ENCODE results near the gene CNTNAP4.

Gene CNTNAP4

DNA sequence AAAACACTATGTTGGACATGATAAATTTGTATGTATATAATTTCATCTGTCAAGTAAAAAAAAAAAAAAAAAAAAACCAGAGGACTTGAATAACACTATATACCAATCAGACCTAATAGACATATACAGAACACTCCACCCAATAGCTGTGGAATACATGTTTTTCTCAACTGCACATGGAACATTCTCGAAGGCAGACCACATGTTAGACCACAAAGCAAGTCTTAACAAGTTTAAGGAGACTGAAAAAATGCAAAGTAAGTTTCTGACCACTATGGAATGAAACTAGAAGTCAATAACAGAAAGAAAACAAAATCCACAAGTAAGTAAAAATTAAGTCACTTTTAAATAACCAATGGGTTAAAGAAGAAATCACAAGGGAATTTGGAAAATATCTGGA, 8.4 kb upstream of the CNTNAP4 start:
- Histone ChIP-seq H3K9me2 (replicated peaks; ENCODE audit: control insufficient read depth, low read length) (no peaks in the 10 kb centered on the region), H3K27ac (ENCODE audit: low read depth, low read length) (no peak overlapping the region), H3K9me3 (ENCODE audit: control insufficient read depth, insufficient read depth, low read length) (peaks cover 3% of the 10 kb centered on the region; the same call in 1 of the 2 replicates), H3K4me2 (ENCODE audit: low read length) (no peak overlapping the region), H3K36me3 (ENCODE audit: control insufficient read depth, low read length) (no peaks in the 10 kb centered on the region), H3K79me2 (ENCODE audit: control insufficient read depth, low read length) (no peaks in the 10 kb centered on the region), H3K4me1 (ENCODE audit: control insufficient read depth, low read length) (0 out of 2 replicates have a peak, but pooled peaks cover 5% of the 10 kb centered on the region), H3K4me3 (ENCODE audit: low read length) (no peak overlapping the region), H3F3A (ENCODE audit: control insufficient read depth, insufficient read depth) (no peaks in the 10 kb centered on the region), H4K20me1 (ENCODE audit: control insufficient read depth, insufficient read depth, low read depth, low read length) (no peaks in the 10 kb centered on the region), H3K27me3 (ENCODE audit: control insufficient read depth, low read length) (no peaks in the 10 kb centered on the region)
- TF ChIP-seq EZH2phosphoT487 (IDR thresholded peaks at IDR 0.05; ENCODE audit: borderline replicate concordance, low read length) (no peak), CTCF (IDR thresholded peaks at IDR 0.05; ENCODE audit: low read depth, low read length, poor library complexity, severe bottlenecking) (no peak)

- Histone ChIP-seq H3K9me2 (replicated peaks; ENCODE audit: control insufficient read depth, low read length) (no peaks in the 10 kb centered on the region), H3K4me3 (ENCODE audit: low read length) (no peak overlapping the region), H3K27me3 (ENCODE audit: control insufficient read depth, low read length) (no peaks in the 10 kb centered on the region), H3K4me1 (ENCODE audit: control insufficient read depth, low read length) (no peaks in the 10 kb centered on the region), H3K79me2 (ENCODE audit: control insufficient read depth, low read length) (no peaks in the 10 kb centered on the region), H3F3A (ENCODE audit: control insufficient read depth, insufficient read depth) (no peaks in the 10 kb centered on the region), H3K27ac (ENCODE audit: low read depth, low read length) (no peak overlapping the region), H3K4me2 (ENCODE audit: low read length) (no peak overlapping the region), H3K36me3 (ENCODE audit: control insufficient read depth, low read length) (no peaks in the 10 kb centered on the region), H3K9me3 (ENCODE audit: control insufficient read depth, insufficient read depth, low read length) (no peaks in the 10 kb centered on the region), H4K20me1 (ENCODE audit: control insufficient read depth, insufficient read depth, low read depth, low read length) (no peaks in the 10 kb centered on the region)
- TF ChIP-seq EZH2phosphoT487 (IDR thresholded peaks at IDR 0.05; ENCODE audit: borderline replicate concordance, low read length) (no peak), CTCF (IDR thresholded peaks at IDR 0.05; ENCODE audit: low read depth, low read length, poor library complexity, severe bottlenecking) (no peak)
Measured at GRCh38 chr16:76277460-76278030, 344 bp downstream of the CNTNAP4 start.

- no peak overlapping the region for H3K4me3 ChIP-seq (ENCODE audit: low read length)
- no peak for TF ChIP-seq CTCF (IDR thresholded peaks at IDR 0.05; ENCODE audit: low read depth, low read length, poor library complexity, severe bottlenecking)
- TF ChIP-seq EZH2phosphoT487 (IDR thresholded peaks at IDR 0.05; ENCODE audit: borderline replicate concordance, low read length) = no peak
- H4K20me1 ChIP-seq (ENCODE audit: control insufficient read depth, insufficient read depth, low read depth, low read length) = no peaks in the 10 kb centered on the region
- no peaks in the 10 kb centered on the region for H3K4me1 ChIP-seq (ENCODE audit: control insufficient read depth, low read length)
- no peak overlapping the region for H3K27ac ChIP-seq (ENCODE audit: low read depth, low read length)
- H3K27me3 ChIP-seq (ENCODE audit: control insufficient read depth, low read length) = no peaks in the 10 kb centered on the region
- no peaks in the 10 kb centered on the region for H3K9me2 ChIP-seq (replicated peaks; ENCODE audit: control insufficient read depth, low read length)
- no peaks in the 10 kb centered on the region for H3F3A ChIP-seq (ENCODE audit: control insufficient read depth, insufficient read depth)
- H3K36me3 ChIP-seq (ENCODE audit: control insufficient read depth, low read length) = no peaks in the 10 kb centered on the region
- H3K9me3 ChIP-seq (ENCODE audit: control insufficient read depth, insufficient read depth, low read length) = no peaks in the 10 kb centered on the region
- H3K4me2 ChIP-seq (ENCODE audit: low read length) = no peak overlapping the region
- no peaks in the 10 kb centered on the region for H3K79me2 ChIP-seq (ENCODE audit: control insufficient read depth, low read length)
Measured at GRCh38 chr16:76278086-76278485, 885 bp downstream of the CNTNAP4 start.
